GM13977 (cell line): ENCODE results near the gene SLC5A5.
"Not testable (repeated sequence)": the region's sequence is repeated elsewhere in the genome, so short reads cannot be mapped to it uniquely, and the experiment has no call there.

Experiments used
- DNase-seq: peaks from one replicate; pipeline ENCODE4 v3.0.0; 2012; ENCODE audit warnings: low spot score
- in situ Hi-C: fragments of 300-500 bp; cut with MboI; formaldehyde crosslinking; loops from one replicate; pipeline ENCODE4 v1.12.0; 2022; ENCODE audit warnings: low sequenced_read_pairs, low pct_unique_long_range_greater_than_20kb, mixed read lengths, inconsistent platforms; ENCODE audit not compliant: unreplicated experiment
- TF ChIP-seq, protein P1 (sequence below): IDR thresholded peaks from 2 replicates; pipeline ENCODE4 v1.5.1; 2012; ENCODE audit warnings: mild to moderate bottlenecking, control low read depth; ENCODE audit not compliant: insufficient read depth; ENCODE audit errors: extremely low read depth, missing control alignments

The SLC5A5 gene

DNA sequence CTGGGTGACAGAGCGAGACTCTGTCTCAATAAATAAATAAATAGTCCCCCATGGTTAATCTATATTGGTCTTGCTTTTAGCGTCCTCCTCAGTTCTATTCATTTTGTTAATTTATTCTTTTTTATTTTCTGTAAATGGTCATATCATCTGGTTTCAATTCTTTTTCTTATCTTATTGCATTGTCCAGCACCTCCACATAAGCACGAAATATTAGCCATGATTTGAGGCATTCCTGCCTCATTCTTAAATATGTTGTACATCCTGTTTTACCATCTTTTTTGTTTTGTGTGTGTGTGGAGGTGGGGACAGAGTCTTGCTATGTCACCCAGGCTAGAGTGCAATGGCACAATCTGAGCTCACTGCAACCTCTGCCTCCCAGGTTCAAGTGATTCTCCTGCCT, 36.5 kb downstream of the SLC5A5 start:
- TF ChIP-seq, protein P1, sequence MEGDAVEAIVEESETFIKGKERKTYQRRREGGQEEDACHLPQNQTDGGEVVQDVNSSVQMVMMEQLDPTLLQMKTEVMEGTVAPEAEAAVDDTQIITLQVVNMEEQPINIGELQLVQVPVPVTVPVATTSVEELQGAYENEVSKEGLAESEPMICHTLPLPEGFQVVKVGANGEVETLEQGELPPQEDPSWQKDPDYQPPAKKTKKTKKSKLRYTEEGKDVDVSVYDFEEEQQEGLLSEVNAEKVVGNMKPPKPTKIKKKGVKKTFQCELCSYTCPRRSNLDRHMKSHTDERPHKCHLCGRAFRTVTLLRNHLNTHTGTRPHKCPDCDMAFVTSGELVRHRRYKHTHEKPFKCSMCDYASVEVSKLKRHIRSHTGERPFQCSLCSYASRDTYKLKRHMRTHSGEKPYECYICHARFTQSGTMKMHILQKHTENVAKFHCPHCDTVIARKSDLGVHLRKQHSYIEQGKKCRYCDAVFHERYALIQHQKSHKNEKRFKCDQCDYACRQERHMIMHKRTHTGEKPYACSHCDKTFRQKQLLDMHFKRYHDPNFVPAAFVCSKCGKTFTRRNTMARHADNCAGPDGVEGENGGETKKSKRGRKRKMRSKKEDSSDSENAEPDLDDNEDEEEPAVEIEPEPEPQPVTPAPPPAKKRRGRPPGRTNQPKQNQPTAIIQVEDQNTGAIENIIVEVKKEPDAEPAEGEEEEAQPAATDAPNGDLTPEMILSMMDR: no peak
- in situ Hi-C loops: no loop called here
- DNase-seq: no peak

DNA sequence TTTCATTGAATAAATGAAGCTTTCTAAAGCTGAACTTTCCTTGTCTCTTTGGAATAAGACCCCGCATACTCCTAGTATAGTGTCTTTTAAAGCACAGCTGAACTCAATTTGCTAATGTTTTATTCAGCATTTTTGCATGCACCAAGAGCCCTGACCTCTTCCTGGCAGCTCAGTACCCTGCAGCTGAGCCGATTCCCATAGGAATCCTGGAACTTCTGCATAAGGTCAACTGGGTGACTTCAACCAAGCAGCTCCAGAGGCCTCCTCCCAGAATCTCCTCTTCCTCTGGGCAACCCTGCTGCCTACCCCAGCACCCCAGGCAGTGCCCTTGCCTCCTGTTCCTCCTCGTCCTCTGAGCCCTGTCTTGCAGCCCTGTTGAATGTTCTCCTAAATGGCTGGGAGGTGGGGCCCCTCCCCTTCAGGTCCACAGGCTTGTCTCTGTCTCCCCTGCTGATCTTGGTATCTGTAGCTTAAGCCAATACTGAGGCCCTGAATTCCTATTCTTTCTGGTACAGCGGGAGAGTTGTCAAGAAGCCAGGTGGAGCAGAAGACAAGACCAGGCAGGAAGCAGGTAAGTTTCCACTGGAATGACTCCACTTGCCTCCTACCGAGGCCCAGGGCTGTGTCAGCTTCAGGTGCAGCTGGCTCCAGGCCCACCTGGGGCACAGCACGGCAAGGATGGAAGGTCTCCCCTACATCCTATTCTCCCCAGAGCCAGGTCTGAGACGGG, 37.4 kb downstream of the SLC5A5 start:
- TF ChIP-seq, protein P1: no peak
- no peak for DNase-seq
- in situ Hi-C loops: no loop called here

DNA sequence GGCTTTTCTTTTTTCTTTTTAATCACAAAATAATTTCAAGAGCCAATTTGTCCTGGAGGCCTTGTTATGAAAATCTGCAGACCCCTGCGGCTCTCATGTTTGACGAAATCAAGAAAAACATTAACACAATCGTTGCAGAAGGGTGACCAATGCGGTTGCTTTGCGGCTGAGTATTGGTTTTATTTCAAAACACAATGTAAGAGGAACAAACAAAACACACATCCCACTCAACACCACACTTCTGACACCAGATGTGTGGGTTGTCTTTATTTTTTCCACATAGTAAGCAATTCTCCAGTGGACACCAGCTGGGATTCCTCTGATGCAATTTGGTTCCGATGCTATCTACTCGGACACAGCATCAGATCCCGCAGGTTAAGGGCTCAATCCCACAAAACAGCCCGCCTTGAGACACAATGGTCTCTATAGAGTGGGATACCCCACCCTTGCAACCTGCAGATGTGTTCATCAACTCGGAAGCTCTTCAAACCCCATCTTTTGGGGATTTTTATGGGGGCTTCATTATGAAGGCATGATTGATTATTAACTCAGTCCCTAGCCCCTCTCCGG, 39.1 kb downstream of the SLC5A5 start:
- TF ChIP-seq, protein P1: no peak
- in situ Hi-C loops: no loop called here
- no peak for DNase-seq

DNA sequence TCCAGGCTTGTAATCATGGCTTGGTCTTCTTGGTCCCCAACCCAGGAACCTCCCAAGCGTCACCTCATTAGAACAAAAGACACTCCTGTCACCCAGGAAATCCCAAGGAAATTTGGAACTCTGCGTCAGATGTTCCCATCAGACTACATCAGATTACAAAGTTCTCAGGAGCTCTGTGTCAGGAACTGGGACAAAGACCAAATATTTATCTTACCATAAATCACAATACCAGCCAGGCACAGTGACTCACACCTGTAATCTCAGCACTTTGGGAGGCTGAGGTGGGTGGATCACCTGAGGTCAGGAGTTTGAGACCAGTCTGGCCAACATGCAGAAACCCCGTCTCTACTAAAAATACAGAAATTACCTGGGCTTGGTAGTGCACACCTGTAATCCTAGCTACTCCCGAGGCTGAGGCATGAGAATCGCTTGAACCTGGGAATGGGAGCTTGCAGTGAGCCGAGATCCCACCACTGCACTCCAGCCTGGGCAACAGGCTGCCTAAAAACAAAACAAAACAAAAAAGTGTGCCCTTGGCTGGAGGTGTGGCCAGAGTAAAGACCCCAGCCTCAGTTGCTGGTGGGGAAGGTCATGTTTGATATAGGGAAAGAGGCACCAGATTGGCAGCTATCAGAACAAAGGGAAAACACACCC, 44.3 kb downstream of the SLC5A5 start:
- in situ Hi-C loops: no loop called here
- DNase-seq: no peak

DNA sequence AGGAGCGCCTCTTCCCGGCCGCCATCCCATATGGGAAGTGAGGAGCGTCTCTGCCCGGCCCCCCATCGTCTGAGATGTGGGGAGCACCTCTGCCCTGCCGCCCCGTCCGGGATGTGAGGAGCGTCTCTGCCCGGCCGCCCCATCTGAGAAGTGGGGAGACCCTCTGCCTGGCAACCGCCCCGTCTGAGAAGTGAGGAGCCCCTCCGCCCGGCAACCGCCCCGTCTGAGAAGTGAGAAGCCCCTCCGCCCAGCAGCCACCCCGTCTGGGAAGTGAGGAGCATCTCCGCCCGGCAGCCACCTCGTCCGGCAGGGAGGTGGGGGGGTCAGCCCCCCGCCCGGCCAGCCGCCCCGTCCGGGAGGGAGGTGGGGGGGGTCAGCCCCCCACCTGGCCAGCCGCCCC, 46.4 kb downstream of the SLC5A5 start:
- in situ Hi-C loops, DNase-seq: not testable (repeated sequence)

More for the DNA sequence above, 44.3 kb downstream of the SLC5A5 start:
- TF ChIP-seq, protein P1: no peak

DNA sequence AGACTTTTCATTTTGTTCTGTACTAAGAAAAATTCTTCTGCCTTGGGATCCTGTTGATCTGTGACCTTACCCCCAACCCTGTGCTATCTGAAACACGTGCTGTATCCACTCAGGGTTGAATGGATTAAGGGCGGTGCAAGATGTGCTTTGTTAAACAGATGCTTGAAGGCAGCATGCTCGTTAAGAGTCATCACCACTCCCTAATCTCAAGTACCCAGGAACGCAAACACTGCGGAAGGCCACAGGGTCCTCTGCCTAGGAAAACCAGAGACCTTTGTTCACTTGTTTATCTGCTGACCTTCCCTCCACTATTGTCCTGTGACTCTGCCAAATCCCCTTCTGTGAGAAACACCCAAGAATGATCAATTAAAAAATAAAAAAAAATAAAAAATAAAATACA, 47.4 kb downstream of the SLC5A5 start:
- in situ Hi-C loops, DNase-seq: not testable (repeated sequence)

DNA sequence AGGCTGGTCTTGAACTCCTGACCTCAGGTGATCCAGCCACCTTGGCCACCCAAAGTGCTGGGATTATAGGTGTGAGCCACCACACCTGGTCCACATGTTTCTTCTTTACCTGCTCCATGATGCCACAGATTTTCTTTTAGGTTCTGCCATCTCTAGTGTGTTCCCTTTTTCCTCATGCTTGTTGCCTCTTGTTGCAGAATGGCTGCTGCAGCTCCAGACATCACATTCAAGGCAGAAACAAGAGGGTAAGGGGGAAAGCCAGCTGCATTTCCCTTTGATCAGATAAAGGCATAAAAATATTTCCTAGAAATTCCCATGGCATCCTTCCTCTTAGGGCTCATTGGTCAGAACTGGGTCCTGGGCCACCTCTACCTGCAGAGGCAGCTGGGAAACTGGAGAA, 48.8 kb downstream of the SLC5A5 start:
- TF ChIP-seq, protein P1: no peak
- in situ Hi-C loops: no loop called here
- DNase-seq: no peak
